MG63 (cell line): Measurements from ENCODE around the gene RB1. TPM values are rescaled to one million over a fixed set of nuclear protein-coding genes. Genes with fewer than 3 reads are reported as not detected.

Experiments used
- DNase-seq: peaks from one replicate; pipeline ENCODE4 v3.0.0-alpha.2; 2020
- H3K27me3 ChIP-seq: fragments of 250-450 bp; sonication (Bioruptor Pico); 2 replicates; pipeline ENCODE4 v1.5.1; 2020; ENCODE audit warnings: mild to moderate bottlenecking, moderate library complexity
- H3K36me3 ChIP-seq: fragments of 250-450 bp; sonication (Bioruptor Pico); 2 replicates; pipeline ENCODE4 v1.5.1; 2020; ENCODE audit warnings: mild to moderate bottlenecking, moderate library complexity
- H3K4me3 ChIP-seq: fragments of 250-450 bp; sonication (Bioruptor Pico); 2 replicates; pipeline ENCODE4 v1.5.1; 2020; ENCODE audit warnings: mild to moderate bottlenecking, moderate library complexity
- H3K9me3 ChIP-seq: fragments of 250-450 bp; sonication (Bioruptor Pico); 2 replicates; pipeline ENCODE4 v1.5.1; 2020; ENCODE audit warnings: mild to moderate bottlenecking, moderate library complexity
- total RNA-seq: library from RNA; depleted of rRNA; stranded (reverse); fragments of >200 nt; shearing (Covaris generic); gene quantifications from 2 replicates; pipeline ENCODE4 v1.2.3, GENCODE V29; 2014; ENCODE audit warnings: low replicate concordance

Gene RB1
- total RNA-seq, 1 experiment from 2014 or later, result 27.0 TPM

GRCh38 chr13:48383384-48383783 is 79.8 kb downstream of the RB1 start:
- peaks cover 41% of the 10 kb centered on the region for H3K36me3 ChIP-seq
- DNase-seq, result no peak

GRCh38 chr13:48386816-48387215 is 83.3 kb downstream of the RB1 start:
- Histone ChIP-seq H3K9me3 (no peaks in the 10 kb centered on the region), H3K36me3 (peaks cover 26% of the 10 kb centered on the region), H3K4me3 (no peak overlapping the region), H3K27me3 (no peaks in the 10 kb centered on the region)
- DNase-seq, result no peak

More at GRCh38 chr13:48383384-48383783, 79.8 kb downstream of the RB1 start:
- Histone ChIP-seq H3K9me3 (no peaks in the 10 kb centered on the region), H3K4me3 (no peak overlapping the region), H3K27me3 (no peaks in the 10 kb centered on the region)

GRCh38 chr13:48391257-48391656 is 87.7 kb downstream of the RB1 start:
- no peaks in the 10 kb centered on the region for H3K27me3 ChIP-seq
- no peaks in the 10 kb centered on the region for H3K9me3 ChIP-seq
- H3K36me3 ChIP-seq, result peaks cover 33% of the 10 kb centered on the region

GRCh38 chr13:48393030-48393697 is 89.6 kb downstream of the RB1 start:
- Histone ChIP-seq H3K36me3 (peaks cover 30% of the 10 kb centered on the region), H3K27me3 (no peaks in the 10 kb centered on the region), H3K4me3 (no peak overlapping the region), H3K9me3 (no peaks in the 10 kb centered on the region)
- no peak for DNase-seq

More at GRCh38 chr13:48391257-48391656, 87.7 kb downstream of the RB1 start:
- DNase-seq, result no peak
- H3K4me3 ChIP-seq, result no peak overlapping the region

- peaks cover 30% of the 10 kb centered on the region for H3K36me3 ChIP-seq
- H3K4me3 ChIP-seq, result no peak overlapping the region
- no peaks in the 10 kb centered on the region for H3K27me3 ChIP-seq
- H3K9me3 ChIP-seq, result no peaks in the 10 kb centered on the region
- no peak for DNase-seq
These were observed 90.1 kb downstream of the RB1 start for GRCh38 chr13:48393698-48394085.

GRCh38 chr13:48397744-48398143 is 94.2 kb downstream of the RB1 start:
- Histone ChIP-seq H3K27me3 (no peaks in the 10 kb centered on the region), H3K4me3 (no peak overlapping the region), H3K9me3 (no peaks in the 10 kb centered on the region), H3K36me3 (peaks cover 30% of the 10 kb centered on the region)
- DNase-seq, result no peak

- peaks cover 25% of the 10 kb centered on the region for H3K36me3 ChIP-seq
- H3K9me3 ChIP-seq, result no peaks in the 10 kb centered on the region
- H3K4me3 ChIP-seq, result no peak overlapping the region
- DNase-seq, result no peak
- H3K27me3 ChIP-seq, result no peaks in the 10 kb centered on the region
These were observed 95.0 kb downstream of the RB1 start for GRCh38 chr13:48398450-48399095.

GRCh38 chr13:48400090-48400694 is 96.6 kb downstream of the RB1 start:
- DNase-seq, result no peak
- H3K9me3 ChIP-seq, result no peaks in the 10 kb centered on the region
- no peaks in the 10 kb centered on the region for H3K27me3 ChIP-seq
- H3K36me3 ChIP-seq, result peaks cover 12% of the 10 kb centered on the region
- H3K4me3 ChIP-seq, result no peak overlapping the region

- Histone ChIP-seq H3K4me3 (no peak overlapping the region), H3K36me3 (peaks cover 8% of the 10 kb centered on the region)
- peak; percentile 32 for DNase-seq
These were observed 97.3 kb downstream of the RB1 start for GRCh38 chr13:48400850-48401291.

GRCh38 chr13:48401480-48401879 is 97.9 kb downstream of the RB1 start:
- H3K4me3 ChIP-seq, result no peak overlapping the region

More at GRCh38 chr13:48400850-48401291, 97.3 kb downstream of the RB1 start:
- H3K9me3 ChIP-seq, result no peaks in the 10 kb centered on the region
- no peaks in the 10 kb centered on the region for H3K27me3 ChIP-seq

GRCh38 chr13:48402325-48402932 is 98.9 kb downstream of the RB1 start:
- Histone ChIP-seq H3K4me3 (no peak overlapping the region), H3K27me3 (no peaks in the 10 kb centered on the region), H3K36me3 (peaks cover 10% of the 10 kb centered on the region), H3K9me3 (no peaks in the 10 kb centered on the region)
- DNase-seq, result no peak

More at GRCh38 chr13:48401480-48401879, 97.9 kb downstream of the RB1 start:
- Histone ChIP-seq H3K9me3 (no peaks in the 10 kb centered on the region), H3K36me3 (peaks cover 10% of the 10 kb centered on the region), H3K27me3 (no peaks in the 10 kb centered on the region)
- DNase-seq, result no peak

GRCh38 chr13:48403151-48403631 is 99.6 kb downstream of the RB1 start:
- no peaks in the 10 kb centered on the region for H3K9me3 ChIP-seq
- peaks cover 10% of the 10 kb centered on the region for H3K36me3 ChIP-seq
- no peaks in the 10 kb centered on the region for H3K27me3 ChIP-seq
- no peak for DNase-seq
- H3K4me3 ChIP-seq, result no peak overlapping the region

- Histone ChIP-seq H3K27me3 (no peaks in the 10 kb centered on the region), H3K36me3 (peaks cover 7% of the 10 kb centered on the region), H3K9me3 (no peaks in the 10 kb centered on the region), H3K4me3 (no peak overlapping the region)
- no peak for DNase-seq
These were observed 100.4 kb downstream of the RB1 start for GRCh38 chr13:48403913-48404312.

- no peak for DNase-seq
- Histone ChIP-seq H3K27me3 (no peaks in the 10 kb centered on the region), H3K9me3 (no peaks in the 10 kb centered on the region)
These were observed 101.4 kb downstream of the RB1 start for GRCh38 chr13:48404952-48405351.

GRCh38 chr13:48405875-48406274 is 102.3 kb downstream of the RB1 start:
- no peak for DNase-seq
- Histone ChIP-seq H3K27me3 (no peaks in the 10 kb centered on the region), H3K9me3 (no peaks in the 10 kb centered on the region), H3K36me3 (peaks cover 6% of the 10 kb centered on the region), H3K4me3 (no peak overlapping the region)

More at GRCh38 chr13:48404952-48405351, 101.4 kb downstream of the RB1 start:
- no peak overlapping the region for H3K4me3 ChIP-seq
- H3K36me3 ChIP-seq, result peaks cover 6% of the 10 kb centered on the region

GRCh38 chr13:48410199-48410598 is 106.6 kb downstream of the RB1 start:
- Histone ChIP-seq H3K9me3 (no peaks in the 10 kb centered on the region), H3K27me3 (no peaks in the 10 kb centered on the region), H3K4me3 (no peak overlapping the region), H3K36me3 (peaks cover 12% of the 10 kb centered on the region)
- no peak for DNase-seq
